ENCODE results near the gene PTP4A2.

The PTP4A2 gene

GRCh38 chr1:31883357-31883942, 54.7 kb downstream of the PTP4A2 start:
- POLR2A ChIA-PET: no interaction called here
- no peak overlapping the region for H3K4me3 ChIP-seq (ENCODE audit: low read depth, low read length)
- CTCF ChIA-PET: interaction anchor here (1.2 to 1.3 kb wide), 2 partner anchors 14 to 40 kb away, joined by 3 to 4 read pairs; no protein-coding TSS in a partner anchor

GRCh38 chr1:31881688-31882000, 56.5 kb downstream of the PTP4A2 start:
- no peak for TF ChIP-seq CTCF (IDR thresholded peaks at IDR 0.05; ENCODE audit: insufficient read depth, low read length, missing control alignments)
- ChIA-PET POLR2A (interaction anchor here (0.5 kb wide), 1 partner anchor 76 kb away, joined by 3 read pairs; no protein-coding TSS in a partner anchor), CTCF (no interaction called here)
- H3K4me3 ChIP-seq (ENCODE audit: low read depth, low read length): no peak overlapping the region
- no peak for DNase-seq (ENCODE audit: low read depth, low spot score)

More at GRCh38 chr1:31883357-31883942, 54.7 kb downstream of the PTP4A2 start:
- no peak for TF ChIP-seq CTCF (IDR thresholded peaks at IDR 0.05; ENCODE audit: insufficient read depth, low read length, missing control alignments)
- DNase-seq (ENCODE audit: low read depth, low spot score): no peak

GRCh38 chr1:31880957-31881687, 57.0 kb downstream of the PTP4A2 start:
- ChIA-PET CTCF (interaction anchor here (1.2 kb wide), 1 partner anchor 9 kb away, joined by 3 read pairs; no protein-coding TSS in a partner anchor), POLR2A (interaction anchor here (0.5 kb wide), 1 partner anchor 75 kb away, joined by 3 read pairs; no protein-coding TSS in a partner anchor)
- no peak overlapping the region for H3K4me3 ChIP-seq (ENCODE audit: low read depth, low read length)

GRCh38 chr1:31879981-31880608, 58.1 kb downstream of the PTP4A2 start:
- ChIA-PET CTCF (interaction anchor here (1.2 kb wide), 1 partner anchor 10 kb away, joined by 3 read pairs; no protein-coding TSS in a partner anchor), POLR2A (no interaction called here)
- no peak overlapping the region for H3K4me3 ChIP-seq (ENCODE audit: low read depth, low read length)
- no peak for TF ChIP-seq CTCF (IDR thresholded peaks at IDR 0.05; ENCODE audit: insufficient read depth, low read length, missing control alignments)
- no peak for DNase-seq (ENCODE audit: low read depth, low spot score)

More at GRCh38 chr1:31880957-31881687, 57.0 kb downstream of the PTP4A2 start:
- no peak for TF ChIP-seq CTCF (IDR thresholded peaks at IDR 0.05; ENCODE audit: insufficient read depth, low read length, missing control alignments)
- DNase-seq (ENCODE audit: low read depth, low spot score): no peak

GRCh38 chr1:31878058-31878457, 60.1 kb downstream of the PTP4A2 start:
- ChIA-PET POLR2A (no interaction called here), CTCF (no interaction called here)
- no peak overlapping the region for H3K4me3 ChIP-seq (ENCODE audit: low read depth, low read length)
- no peak for DNase-seq (ENCODE audit: low read depth, low spot score)
- TF ChIP-seq CTCF (IDR thresholded peaks at IDR 0.05; ENCODE audit: insufficient read depth, low read length, missing control alignments): no peak

GRCh38 chr1:31877544-31877943, 60.6 kb downstream of the PTP4A2 start:
- CTCF ChIA-PET: no interaction called here
- H3K4me3 ChIP-seq (ENCODE audit: low read depth, low read length): no peak overlapping the region
- TF ChIP-seq CTCF (IDR thresholded peaks at IDR 0.05; ENCODE audit: insufficient read depth, low read length, missing control alignments): no peak
- POLR2A ChIA-PET: no interaction called here
- no peak for DNase-seq (ENCODE audit: low read depth, low spot score)
